HEK293 (cell line): ENCODE data around the gene CDKL5.

ENCODE experiments used
- CTCF ChIA-PET: fragments of 350-600 bp; formaldehyde crosslinking; extraction: SDS; loops from one replicate; lab custom pipeline; 2021; ENCODE audit warnings: antibody characterized with exemption; lab: Yijun Ruan, JAX
- POLR2A ChIA-PET: fragments of 300-600 bp; formaldehyde crosslinking; extraction: SDS; loops from one replicate; lab custom pipeline; 2020; ENCODE audit warnings: antibody characterized with exemption, inconsistent platforms; lab: Yijun Ruan, JAX
- H3K27ac ChIP-seq: fragments of 200-500 bp; sonication (Bioruptor generic); 2 replicates; pipeline ENCODE4 v1.5.1; 2014; ENCODE audit warnings: low read depth, low read length, control low read depth, inconsistent platforms; ENCODE audit errors: extremely low read depth
- H3K36me3 ChIP-seq, 2 experiments: fragments of 200-500 bp in 1 of 2; sonication (Bioruptor generic) in 1 of 2; 1 replicate in 1 of 2; 2 replicates in 1 of 2; pipeline ENCODE4 v1.5.1; 2014 to 2017; ENCODE audit warnings: inconsistent platforms in 2 of 2, low read length in 2 of 2; ENCODE audit not compliant: control insufficient read depth in 2 of 2, insufficient read depth in 1 of 2
- H3K4me1 ChIP-seq: fragments of 200-500 bp; sonication (Bioruptor generic); 2 replicates; pipeline ENCODE4 v1.5.1; 2014; ENCODE audit warnings: mild to moderate bottlenecking, low read length, inconsistent platforms; ENCODE audit not compliant: control insufficient read depth, insufficient read depth
- H3K4me3 ChIP-seq: 2 replicates; pipeline ENCODE4 v1.5.1; 2011; ENCODE audit warnings: low read depth, mild to moderate bottlenecking, control low read depth, low read length, moderate library complexity
- H3K9me3 ChIP-seq: fragments of 200-500 bp; sonication (Bioruptor generic); 2 replicates; pipeline ENCODE4 v1.5.1; 2014; ENCODE audit warnings: low read depth, low read length, inconsistent platforms; ENCODE audit not compliant: control insufficient read depth, insufficient read depth
- CTCF ChIP-seq: fragments of 450-650 bp; formaldehyde crosslinking; IDR thresholded peaks from 2 replicates; pipeline ENCODE4 v1.5.1; 2016; ENCODE audit warnings: missing biosample characterization, missing genetic modification characterization
- ELK4 ChIP-seq: IDR thresholded peaks from 2 replicates; pipeline ENCODE4 v1.6.1; 2011; ENCODE audit warnings: mild to moderate bottlenecking, low read depth, low read length, borderline replicate concordance
- GLI4 ChIP-seq: fragments of 450-650 bp; formaldehyde crosslinking; IDR thresholded peaks from 2 replicates; pipeline ENCODE4 v1.5.1; 2016; ENCODE audit warnings: missing biosample characterization, missing genetic modification characterization
- GLIS2 ChIP-seq: fragments of 450-650 bp; formaldehyde crosslinking; IDR thresholded peaks from 2 replicates; pipeline ENCODE4 v1.5.1; 2016; ENCODE audit warnings: missing biosample characterization, missing genetic modification characterization
- KLF9 ChIP-seq: fragments of 450-650 bp; formaldehyde crosslinking; IDR thresholded peaks from 2 replicates; pipeline ENCODE4 v1.5.1; 2016; ENCODE audit warnings: missing biosample characterization, missing genetic modification characterization, low read depth
- PATZ1 ChIP-seq: fragments of 450-650 bp; formaldehyde crosslinking; IDR thresholded peaks from 2 replicates; pipeline ENCODE4 v1.5.1; 2016; ENCODE audit warnings: missing biosample characterization, missing genetic modification characterization
- SCRT1 ChIP-seq: fragments of 450-650 bp; formaldehyde crosslinking; IDR thresholded peaks from 2 replicates; pipeline ENCODE4 v1.5.1; 2016; ENCODE audit warnings: missing biosample characterization, missing genetic modification characterization, borderline replicate concordance
- ZBTB21 ChIP-seq: fragments of 450-650 bp; formaldehyde crosslinking; IDR thresholded peaks from 2 replicates; pipeline ENCODE4 v1.5.1; 2017; ENCODE audit warnings: missing biosample characterization, missing genetic modification characterization
- ZEB2 ChIP-seq: fragments of 450-650 bp; formaldehyde crosslinking; IDR thresholded peaks from 2 replicates; pipeline ENCODE4 v1.5.1; 2016; ENCODE audit warnings: missing biosample characterization, missing genetic modification characterization
- ZNF10 ChIP-seq: fragments of 450-650 bp; formaldehyde crosslinking; IDR thresholded peaks from 2 replicates; pipeline ENCODE4 v1.5.1; 2017; ENCODE audit warnings: missing biosample characterization, missing genetic modification characterization
- ZNF169 ChIP-seq: fragments of 450-650 bp; formaldehyde crosslinking; IDR thresholded peaks from 2 replicates; pipeline ENCODE4 v1.5.1; 2016; ENCODE audit warnings: missing biosample characterization, missing genetic modification characterization
- ZNF24 ChIP-seq: fragments of 450-650 bp; formaldehyde crosslinking; IDR thresholded peaks from 2 replicates; pipeline ENCODE4 v1.5.1; 2016; ENCODE audit warnings: missing biosample characterization, missing genetic modification characterization
- ZNF248 ChIP-seq: fragments of 450-650 bp; formaldehyde crosslinking; IDR thresholded peaks from 2 replicates; pipeline ENCODE4 v1.5.1; 2017; ENCODE audit warnings: missing biosample characterization, missing genetic modification characterization
- ZNF335 ChIP-seq: fragments of 450-650 bp; formaldehyde crosslinking; conservative IDR thresholded peaks from 2 replicates; pipeline ENCODE4 v1.5.1; 2016; ENCODE audit warnings: missing biosample characterization, missing genetic modification characterization
- ZNF366 ChIP-seq: fragments of 450-650 bp; formaldehyde crosslinking; conservative IDR thresholded peaks from 2 replicates; pipeline ENCODE4 v1.5.1; 2016; ENCODE audit warnings: missing biosample characterization, missing genetic modification characterization
- ZNF529 ChIP-seq: fragments of 450-650 bp; formaldehyde crosslinking; IDR thresholded peaks from 2 replicates; pipeline ENCODE4 v1.5.1; 2017; ENCODE audit warnings: missing genetic modification characterization, missing biosample characterization; ENCODE audit not compliant: insufficient replicate concordance
- ZNF585B ChIP-seq: fragments of 450-650 bp; formaldehyde crosslinking; IDR thresholded peaks from 2 replicates; pipeline ENCODE4 v1.5.1; 2016; ENCODE audit warnings: missing biosample characterization, missing genetic modification characterization
- ZNF596 ChIP-seq: fragments of 450-650 bp; IDR thresholded peaks from 2 replicates; pipeline ENCODE4 v1.5.0; 2018; ENCODE audit warnings: missing biosample characterization, mild to moderate bottlenecking, missing genetic modification characterization, moderate library complexity
- ZNF785 ChIP-seq: fragments of 450-650 bp; formaldehyde crosslinking; IDR thresholded peaks from 2 replicates; pipeline ENCODE4 v1.5.1; 2016; ENCODE audit warnings: missing biosample characterization, missing genetic modification characterization
- ZXDB ChIP-seq: fragments of 450-650 bp; formaldehyde crosslinking; IDR thresholded peaks from 2 replicates; pipeline ENCODE4 v1.5.1; 2016; ENCODE audit warnings: missing biosample characterization, missing genetic modification characterization
- TF ChIP-seq, protein P1 (sequence below): fragments of 450-650 bp; formaldehyde crosslinking; IDR thresholded peaks from 2 replicates; pipeline ENCODE4 v1.5.1; 2016; ENCODE audit warnings: missing biosample characterization, missing genetic modification characterization
- TF ChIP-seq, protein P2 (sequence below): fragments of 450-650 bp; formaldehyde crosslinking; IDR thresholded peaks from 2 replicates; pipeline ENCODE4 v1.5.1; 2016; ENCODE audit warnings: missing biosample characterization, missing genetic modification characterization, borderline replicate concordance
- TF ChIP-seq, protein P3 (sequence below): fragments of 450-650 bp; formaldehyde crosslinking; conservative IDR thresholded peaks from 2 replicates; pipeline ENCODE4 v1.5.1; 2016; ENCODE audit warnings: low read depth, missing biosample characterization, missing genetic modification characterization

Gene CDKL5

DNA sequence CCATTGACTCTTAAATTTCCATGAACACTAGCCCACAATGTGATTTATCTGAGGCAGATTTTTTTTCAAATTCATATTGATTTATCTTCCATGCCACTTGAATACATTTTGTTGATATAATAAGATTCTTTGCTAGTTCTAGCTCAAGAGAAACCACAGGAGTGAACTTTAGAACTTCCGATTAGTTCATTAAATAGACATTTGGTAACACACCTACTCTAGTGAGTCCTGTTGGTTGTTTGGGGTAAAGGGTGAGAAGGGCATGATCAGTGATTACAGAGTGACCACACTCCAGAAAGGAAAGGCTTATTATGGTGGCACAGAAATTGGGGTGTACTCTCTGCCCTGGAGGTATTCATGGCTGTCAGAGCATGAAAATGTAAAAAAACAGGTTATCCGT, 120.4 kb downstream of the CDKL5 start:
- ChIA-PET POLR2A (no interaction called here), CTCF (no interaction called here)
- H3K4me1 ChIP-seq: no peaks in the 10 kb centered on the region
- H3K36me3 ChIP-seq: no peaks in the 10 kb centered on the region
- TF ChIP-seq GLI4 (tag by site-specific recombination) (no peak), ZNF10 (tag by site-specific recombination) (no peak), KLF9 (tag by site-specific recombination) (no peak), ZNF785 (tag by site-specific recombination) (no peak), ZNF596 (no peak), ZNF335 (tag by site-specific recombination) (no peak), PATZ1 (no peak), ZXDB (no peak), ZNF169 (tag by site-specific recombination) (no peak)
- TF ChIP-seq, protein P1, sequence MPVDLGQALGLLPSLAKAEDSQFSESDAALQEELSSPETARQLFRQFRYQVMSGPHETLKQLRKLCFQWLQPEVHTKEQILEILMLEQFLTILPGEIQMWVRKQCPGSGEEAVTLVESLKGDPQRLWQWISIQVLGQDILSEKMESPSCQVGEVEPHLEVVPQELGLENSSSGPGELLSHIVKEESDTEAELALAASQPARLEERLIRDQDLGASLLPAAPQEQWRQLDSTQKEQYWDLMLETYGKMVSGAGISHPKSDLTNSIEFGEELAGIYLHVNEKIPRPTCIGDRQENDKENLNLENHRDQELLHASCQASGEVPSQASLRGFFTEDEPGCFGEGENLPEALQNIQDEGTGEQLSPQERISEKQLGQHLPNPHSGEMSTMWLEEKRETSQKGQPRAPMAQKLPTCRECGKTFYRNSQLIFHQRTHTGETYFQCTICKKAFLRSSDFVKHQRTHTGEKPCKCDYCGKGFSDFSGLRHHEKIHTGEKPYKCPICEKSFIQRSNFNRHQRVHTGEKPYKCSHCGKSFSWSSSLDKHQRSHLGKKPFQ (tag by site-specific recombination): no peak
- TF ChIP-seq, protein P2, sequence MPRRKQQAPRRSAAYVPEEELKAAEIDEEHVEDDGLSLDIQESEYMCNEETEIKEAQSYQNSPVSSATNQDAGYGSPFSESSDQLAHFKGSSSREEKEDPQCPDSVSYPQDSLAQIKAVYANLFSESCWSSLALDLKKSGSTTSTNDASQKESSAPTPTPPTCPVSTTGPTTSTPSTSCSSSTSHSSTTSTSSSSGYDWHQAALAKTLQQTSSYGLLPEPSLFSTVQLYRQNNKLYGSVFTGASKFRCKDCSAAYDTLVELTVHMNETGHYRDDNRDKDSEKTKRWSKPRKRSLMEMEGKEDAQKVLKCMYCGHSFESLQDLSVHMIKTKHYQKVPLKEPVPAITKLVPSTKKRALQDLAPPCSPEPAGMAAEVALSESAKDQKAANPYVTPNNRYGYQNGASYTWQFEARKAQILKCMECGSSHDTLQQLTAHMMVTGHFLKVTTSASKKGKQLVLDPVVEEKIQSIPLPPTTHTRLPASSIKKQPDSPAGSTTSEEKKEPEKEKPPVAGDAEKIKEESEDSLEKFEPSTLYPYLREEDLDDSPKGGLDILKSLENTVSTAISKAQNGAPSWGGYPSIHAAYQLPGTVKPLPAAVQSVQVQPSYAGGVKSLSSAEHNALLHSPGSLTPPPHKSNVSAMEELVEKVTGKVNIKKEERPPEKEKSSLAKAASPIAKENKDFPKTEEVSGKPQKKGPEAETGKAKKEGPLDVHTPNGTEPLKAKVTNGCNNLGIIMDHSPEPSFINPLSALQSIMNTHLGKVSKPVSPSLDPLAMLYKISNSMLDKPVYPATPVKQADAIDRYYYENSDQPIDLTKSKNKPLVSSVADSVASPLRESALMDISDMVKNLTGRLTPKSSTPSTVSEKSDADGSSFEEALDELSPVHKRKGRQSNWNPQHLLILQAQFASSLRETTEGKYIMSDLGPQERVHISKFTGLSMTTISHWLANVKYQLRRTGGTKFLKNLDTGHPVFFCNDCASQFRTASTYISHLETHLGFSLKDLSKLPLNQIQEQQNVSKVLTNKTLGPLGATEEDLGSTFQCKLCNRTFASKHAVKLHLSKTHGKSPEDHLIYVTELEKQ (tag by site-specific recombination): no peak
- TF ChIP-seq, protein P3, sequence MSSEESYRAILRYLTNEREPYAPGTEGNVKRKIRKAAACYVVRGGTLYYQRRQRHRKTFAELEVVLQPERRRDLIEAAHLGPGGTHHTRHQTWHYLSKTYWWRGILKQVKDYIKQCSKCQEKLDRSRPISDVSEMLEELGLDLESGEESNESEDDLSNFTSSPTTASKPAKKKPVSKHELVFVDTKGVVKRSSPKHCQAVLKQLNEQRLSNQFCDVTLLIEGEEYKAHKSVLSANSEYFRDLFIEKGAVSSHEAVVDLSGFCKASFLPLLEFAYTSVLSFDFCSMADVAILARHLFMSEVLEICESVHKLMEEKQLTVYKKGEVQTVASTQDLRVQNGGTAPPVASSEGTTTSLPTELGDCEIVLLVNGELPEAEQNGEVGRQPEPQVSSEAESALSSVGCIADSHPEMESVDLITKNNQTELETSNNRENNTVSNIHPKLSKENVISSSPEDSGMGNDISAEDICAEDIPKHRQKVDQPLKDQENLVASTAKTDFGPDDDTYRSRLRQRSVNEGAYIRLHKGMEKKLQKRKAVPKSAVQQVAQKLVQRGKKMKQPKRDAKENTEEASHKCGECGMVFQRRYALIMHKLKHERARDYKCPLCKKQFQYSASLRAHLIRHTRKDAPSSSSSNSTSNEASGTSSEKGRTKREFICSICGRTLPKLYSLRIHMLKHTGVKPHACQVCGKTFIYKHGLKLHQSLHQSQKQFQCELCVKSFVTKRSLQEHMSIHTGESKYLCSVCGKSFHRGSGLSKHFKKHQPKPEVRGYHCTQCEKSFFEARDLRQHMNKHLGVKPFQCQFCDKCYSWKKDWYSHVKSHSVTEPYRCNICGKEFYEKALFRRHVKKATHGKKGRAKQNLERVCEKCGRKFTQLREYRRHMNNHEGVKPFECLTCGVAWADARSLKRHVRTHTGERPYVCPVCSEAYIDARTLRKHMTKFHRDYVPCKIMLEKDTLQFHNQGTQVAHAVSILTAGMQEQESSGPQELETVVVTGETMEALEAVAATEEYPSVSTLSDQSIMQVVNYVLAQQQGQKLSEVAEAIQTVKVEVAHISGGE (tag by site-specific recombination): no peak
- H3K9me3 ChIP-seq: no peaks in the 10 kb centered on the region
- H3K27ac ChIP-seq: no peak overlapping the region
- no peak overlapping the region for H3K4me3 ChIP-seq

- Histone ChIP-seq H3K36me3 (no peaks in the 10 kb centered on the region), H3K27ac (no peak overlapping the region), H3K4me1 (no peaks in the 10 kb centered on the region), H3K9me3 (no peaks in the 10 kb centered on the region), H3K4me3 (no peak overlapping the region)
- ChIA-PET CTCF (no interaction called here), POLR2A (no interaction called here)
- TF ChIP-seq SCRT1 (tag by site-specific recombination) (no peak), ZNF585B (tag by site-specific recombination) (no peak), CTCF (tag by site-specific recombination) (no peak), ZBTB21 (tag by site-specific recombination) (no peak), ELK4 (no peak), ZNF248 (tag by site-specific recombination) (no peak), ZEB2 (no peak), GLIS2 (tag by site-specific recombination) (no peak), ZNF529 (tag by site-specific recombination) (no peak), ZNF366 (tag by site-specific recombination) (no peak), ZNF24 (no peak)
These were observed 123.6 kb downstream of the CDKL5 start for GRCh38 chrX:18548996-18549395.
